Activated CD8-positive, alpha-beta T cell treated with anti-CD3 and anti-CD28 coated beads, Interleukin-2, amount 10 ng/mL, durations not matched to agents 7 days and 5 days (primary cell): Measurements from ENCODE around the gene FGFR3. TPM values are rescaled to one million over a fixed set of nuclear protein-coding genes. Genes with fewer than 3 reads are reported as not detected.

ENCODE experiments used
- ATAC-seq: fragments of 150-1000 bp; cut with Tn5 transposase; one replicate; pipeline ENCODE4 v1.10.0; 2021; ENCODE audit warnings: moderate library complexity
- CTCF ChIA-PET: fragments of 350-600 bp; sonication (Branson Sonifier 250); formaldehyde crosslinking; loops from one replicate; lab custom pipeline; 2021; ENCODE audit warnings: antibody characterized with exemption; lab: Charles Lee
- POLR2A ChIA-PET: fragments of 350-600 bp; sonication (Branson Sonifier 250); formaldehyde crosslinking; loops from one replicate; lab custom pipeline; 2021; ENCODE audit warnings: antibody characterized with exemption; lab: Charles Lee
- DNase-seq: peaks from one replicate; pipeline ENCODE4 v3.0.0-alpha.2; 2020
- H3K27ac Mint-ChIP-seq: one replicate; pipeline ENCODE4 v1.8.0; 2021; ENCODE audit warnings: mild to moderate bottlenecking, mixed read lengths
- H3K27me3 Mint-ChIP-seq: one replicate; pipeline ENCODE4 v1.8.0; 2021; ENCODE audit warnings: low read depth, mixed read lengths
- H3K36me3 Mint-ChIP-seq: one replicate; pipeline ENCODE4 v1.8.0; 2021; ENCODE audit warnings: low read depth, mixed read lengths
- H3K4me1 Mint-ChIP-seq: one replicate; pipeline ENCODE4 v1.8.0; 2021; ENCODE audit warnings: low read depth, mixed read lengths
- H3K4me3 Mint-ChIP-seq: one replicate; pipeline ENCODE4 v1.8.0; 2021; ENCODE audit warnings: mild to moderate bottlenecking, mixed read lengths
- H3K9me3 Mint-ChIP-seq: one replicate; pipeline ENCODE4 v1.8.0; 2022; ENCODE audit warnings: mixed read lengths; ENCODE audit not compliant: insufficient read depth
- total RNA-seq, 2 experiments: library from RNA; stranded (reverse); gene quantifications; one replicate each; pipeline ENCODE4 v1.2.3, GENCODE V29; 2021

Gene FGFR3
- total RNA-seq = under 1 TPM; 0.34 to 0.37 TPM

- Mint-ChIP-seq H3K4me3 (peak within 1 kb of the TSS; percentile 18), H3K27me3 (peaks cover 16% of the 10 kb centered on the region), H3K36me3 (no peaks in the 10 kb centered on the region), H3K4me1 (no peaks in the 10 kb centered on the region), H3K9me3 (no peaks in the 10 kb centered on the region), H3K27ac (no peak within 1 kb of the TSS)
- ATAC-seq = peak; percentile 75
- ChIA-PET POLR2A (interaction anchor here (1.1 kb wide), 1 partner anchor 16 kb away, joined by 3 read pairs; no protein-coding TSS in a partner anchor), CTCF (interaction anchor here (1.0 kb wide), 1 partner anchor 45 kb away, joined by 3 read pairs; no protein-coding TSS in a partner anchor)
- DNase-seq = peak; percentile 31
These were observed at the start of gene FGFR3 for GRCh38 chr4:1792832-1793495. Gene FGFR3 (plus strand): TSS chr4:1793293. CDS start chr4:1793935, 642 bp downstream.

GRCh38 chr4:1743551-1743950 is 49.5 kb upstream of the FGFR3 start:
- POLR2A ChIA-PET = no interaction called here
- Mint-ChIP-seq H3K9me3 (peaks cover under 1% of the 10 kb centered on the region), H3K27me3 (no peaks in the 10 kb centered on the region), H3K4me1 (no peaks in the 10 kb centered on the region), H3K27ac (no peak overlapping the region), H3K4me3 (no peak overlapping the region), H3K36me3 (peaks cover 51% of the 10 kb centered on the region)
- CTCF ChIA-PET = no interaction called here
- ATAC-seq (no peak), DNase-seq (no peak)

- Mint-ChIP-seq H3K36me3 (peaks cover 47% of the 10 kb centered on the region), H3K27ac (no peak overlapping the region), H3K4me3 (no peak overlapping the region), H3K27me3 (no peaks in the 10 kb centered on the region), H3K9me3 (no peaks in the 10 kb centered on the region), H3K4me1 (no peaks in the 10 kb centered on the region)
- POLR2A ChIA-PET = no interaction called here
- CTCF ChIA-PET = interaction anchor here (1.9 kb wide), 1 partner anchor 51 kb away, joined by 9 read pairs; no protein-coding TSS in a partner anchor
- ATAC-seq (no peak), DNase-seq (no peak)
These were observed 49.1 kb upstream of the FGFR3 start for GRCh38 chr4:1743975-1744374.

GRCh38 chr4:1744552-1744951 is 48.5 kb upstream of the FGFR3 start:
- Mint-ChIP-seq H3K4me1 (no peaks in the 10 kb centered on the region), H3K9me3 (no peaks in the 10 kb centered on the region), H3K36me3 (peaks cover 43% of the 10 kb centered on the region), H3K27me3 (no peaks in the 10 kb centered on the region), H3K4me3 (no peak overlapping the region), H3K27ac (no peak overlapping the region)
- ChIA-PET POLR2A (interaction anchor here (0.8 kb wide), 1 partner anchor 60 kb away, joined by 4 read pairs; no protein-coding TSS in a partner anchor), CTCF (interaction anchor here (1.2 to 9.2 kb wide), 6 partner anchors 11 to 143 kb away, joined by 3 to 107 read pairs (median 5); no protein-coding TSS in a partner anchor)
- DNase-seq = no peak
- no peak for ATAC-seq

GRCh38 chr4:1745165-1745564 is 47.9 kb upstream of the FGFR3 start:
- H3K27ac Mint-ChIP-seq = no peak overlapping the region
- DNase-seq (no peak), ATAC-seq (no peak)
- H3K9me3 Mint-ChIP-seq = no peaks in the 10 kb centered on the region
- H3K4me3 Mint-ChIP-seq = no peak overlapping the region
- peaks cover 39% of the 10 kb centered on the region for H3K36me3 Mint-ChIP-seq
- CTCF ChIA-PET = interaction anchor here (0.9 to 9.2 kb wide), 8 partner anchors 11 to 142 kb away, joined by 3 to 107 read pairs (median 4); no protein-coding TSS in a partner anchor
- no peaks in the 10 kb centered on the region for H3K27me3 Mint-ChIP-seq
- POLR2A ChIA-PET = interaction anchor here (0.8 to 0.9 kb wide), 3 partner anchors 8 to 59 kb away, joined by 3 to 4 read pairs (median 3); partner anchors contain the start of gene SLBP
- no peaks in the 10 kb centered on the region for H3K4me1 Mint-ChIP-seq

- Mint-ChIP-seq H3K27ac (no peak overlapping the region), H3K27me3 (no peaks in the 10 kb centered on the region), H3K4me3 (no peak overlapping the region), H3K4me1 (peaks cover under 1% of the 10 kb centered on the region), H3K36me3 (peaks cover 33% of the 10 kb centered on the region), H3K9me3 (no peaks in the 10 kb centered on the region)
- ChIA-PET CTCF (interaction anchor here (0.6 to 9.2 kb wide), 10 partner anchors 12 to 251 kb away, joined by 3 to 107 read pairs (median 3); no protein-coding TSS in a partner anchor), POLR2A (interaction anchor here (0.7 to 0.9 kb wide), 3 partner anchors 8 to 37 kb away, joined by 3 read pairs; partner anchors contain the start of gene SLBP)
- DNase-seq (no peak), ATAC-seq (no peak)
These were observed 47.4 kb upstream of the FGFR3 start for GRCh38 chr4:1745697-1746096.

GRCh38 chr4:1746265-1746691 is 46.8 kb upstream of the FGFR3 start:
- Mint-ChIP-seq H3K27ac (no peak overlapping the region), H3K4me3 (no peak overlapping the region), H3K4me1 (peaks cover 2% of the 10 kb centered on the region), H3K27me3 (no peaks in the 10 kb centered on the region), H3K9me3 (no peaks in the 10 kb centered on the region), H3K36me3 (peaks cover 28% of the 10 kb centered on the region)
- ChIA-PET POLR2A (interaction anchor here (0.5 to 0.7 kb wide), 2 partner anchors 36 to 126 kb away, joined by 3 to 5 read pairs; no protein-coding TSS in a partner anchor), CTCF (interaction anchor here (0.6 to 9.2 kb wide), 12 partner anchors 13 to 251 kb away, joined by 3 to 107 read pairs (median 3); partner anchors contain the start of gene TMEM129)
- peak; percentile 88 for DNase-seq
- ATAC-seq = peak; percentile 78

GRCh38 chr4:1746919-1747602 is 46.0 kb upstream of the FGFR3 start:
- no peaks in the 10 kb centered on the region for H3K9me3 Mint-ChIP-seq
- no peak overlapping the region for H3K4me3 Mint-ChIP-seq
- H3K27ac Mint-ChIP-seq = no peak overlapping the region
- H3K36me3 Mint-ChIP-seq = peaks cover 20% of the 10 kb centered on the region
- no peak for DNase-seq
- no peaks in the 10 kb centered on the region for H3K27me3 Mint-ChIP-seq
- POLR2A ChIA-PET = interaction anchor here (0.5 kb wide), 1 partner anchor 126 kb away, joined by 5 read pairs; no protein-coding TSS in a partner anchor
- ATAC-seq = no peak
- CTCF ChIA-PET = interaction anchor here (0.6 to 9.2 kb wide), 14 partner anchors 14 to 153 kb away, joined by 3 to 107 read pairs (median 4); partner anchors contain the start of gene TMEM129
- peaks cover 2% of the 10 kb centered on the region for H3K4me1 Mint-ChIP-seq

- no peak for ATAC-seq
- no peak for DNase-seq
- Mint-ChIP-seq H3K9me3 (no peaks in the 10 kb centered on the region), H3K27ac (no peak overlapping the region), H3K27me3 (no peaks in the 10 kb centered on the region), H3K4me3 (no peak overlapping the region), H3K4me1 (peaks cover 7% of the 10 kb centered on the region), H3K36me3 (peaks cover 18% of the 10 kb centered on the region)
- CTCF ChIA-PET = interaction anchor here (0.9 to 9.2 kb wide), 8 partner anchors 24 to 152 kb away, joined by 3 to 107 read pairs (median 6); no protein-coding TSS in a partner anchor
- POLR2A ChIA-PET = no interaction called here
These were observed 45.5 kb upstream of the FGFR3 start for GRCh38 chr4:1747603-1747967.

GRCh38 chr4:1748465-1748995 is 44.6 kb upstream of the FGFR3 start:
- Mint-ChIP-seq H3K4me1 (peaks cover 14% of the 10 kb centered on the region), H3K27ac (no peak overlapping the region), H3K4me3 (no peak overlapping the region), H3K36me3 (peaks cover 15% of the 10 kb centered on the region), H3K9me3 (no peaks in the 10 kb centered on the region), H3K27me3 (no peaks in the 10 kb centered on the region)
- DNase-seq (peak; percentile 91), ATAC-seq (peak; percentile 73)
- POLR2A ChIA-PET = no interaction called here
- CTCF ChIA-PET = interaction anchor here (0.6 to 9.2 kb wide), 18 partner anchors 25 to 446 kb away, joined by 3 to 107 read pairs (median 4); partner anchors contain the start of gene FGFR3

GRCh38 chr4:1749370-1749769 is 43.7 kb upstream of the FGFR3 start:
- no peak for DNase-seq
- CTCF ChIA-PET = interaction anchor here (9.2 kb wide), 1 partner anchor 59 kb away, joined by 107 read pairs; no protein-coding TSS in a partner anchor
- Mint-ChIP-seq H3K27ac (no peak overlapping the region), H3K36me3 (peaks cover 8% of the 10 kb centered on the region), H3K9me3 (no peaks in the 10 kb centered on the region), H3K27me3 (no peaks in the 10 kb centered on the region), H3K4me1 (peaks cover 14% of the 10 kb centered on the region), H3K4me3 (no peak overlapping the region)
- ATAC-seq = no peak
- POLR2A ChIA-PET = no interaction called here
